Left lobe of liver (tissue), 2 donors: ENCODE measurements around the gene PLET1. TPM values are rescaled to one million over a fixed set of nuclear protein-coding genes. Genes with fewer than 3 reads are reported as not detected.
"Not testable (repeated sequence)": the region's sequence is repeated elsewhere in the genome, so short reads cannot be mapped to it uniquely, and the experiment has no call there.

Experiments used
- ATAC-seq: fragments of 200-7000 bp; cut with Tn5 transposase; one replicate; pipeline ENCODE4 v1.9.1; 2020; ENCODE audit warnings: mild to moderate bottlenecking, moderate library complexity
- DNase-seq: peaks from one replicate; pipeline ENCODE4 v3.0.0-alpha.2; 2020; ENCODE audit warnings: low spot score
- total RNA-seq: library from RNA; stranded (reverse); gene quantifications from one replicate; pipeline ENCODE4 v1.2.1, GENCODE V29; 2021
- donor health status: DM: no; HTN: no; CAD: no; lungs with moderate emphysema.
- donor health status: DM: no; HTN: yes; CAD: no.

PLET1 gene
- total RNA-seq, 1 donor from 2014 or later: not detected

DNA sequence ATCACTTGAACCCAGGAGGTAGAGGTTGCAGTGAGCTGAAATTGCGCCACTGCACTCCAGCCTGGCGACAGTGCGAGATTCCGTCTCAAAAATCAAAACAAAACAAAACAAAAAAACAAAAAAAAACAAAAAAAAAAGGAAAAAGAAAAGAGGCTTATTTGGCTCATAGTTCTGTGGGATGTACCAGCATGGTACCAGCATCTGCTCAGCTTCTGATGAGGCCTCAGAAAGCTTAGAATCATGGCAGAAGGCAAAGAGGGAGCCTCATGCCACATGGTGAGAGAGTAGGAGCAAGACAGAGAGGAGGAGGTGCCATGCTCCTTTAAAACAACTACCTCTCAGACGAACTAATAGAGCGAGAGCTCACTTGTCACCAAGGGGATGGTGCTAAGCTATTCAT lies 45.0 kb downstream of the PLET1 start:
- ATAC-seq (no peak), DNase-seq (no peak)

DNA sequence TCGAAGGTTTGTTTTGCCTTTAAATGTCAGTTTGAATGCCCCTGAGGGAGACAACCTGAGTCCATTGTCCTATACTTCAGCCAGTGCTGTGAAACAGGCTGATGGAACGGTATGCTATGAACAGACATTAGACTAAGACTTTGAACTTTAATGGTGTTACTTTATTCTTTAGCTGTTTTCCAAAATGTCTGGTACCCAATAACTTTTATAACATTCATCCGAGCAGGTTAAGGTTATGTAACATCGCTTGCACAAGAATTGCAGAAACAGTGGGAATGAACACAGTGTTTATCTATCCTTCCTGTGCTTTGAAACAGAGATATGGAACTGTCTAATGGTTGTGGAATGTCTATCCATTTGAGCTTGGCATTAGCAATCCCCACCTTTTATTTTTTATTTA lies 46.9 kb downstream of the PLET1 start:
- DNase-seq (no peak), ATAC-seq (peak; percentile 65)

GRCh38 chr11:112212710-112213109 lies 48.0 kb downstream of the PLET1 start:
- DNase-seq: no peak
- no peak for ATAC-seq

DNA sequence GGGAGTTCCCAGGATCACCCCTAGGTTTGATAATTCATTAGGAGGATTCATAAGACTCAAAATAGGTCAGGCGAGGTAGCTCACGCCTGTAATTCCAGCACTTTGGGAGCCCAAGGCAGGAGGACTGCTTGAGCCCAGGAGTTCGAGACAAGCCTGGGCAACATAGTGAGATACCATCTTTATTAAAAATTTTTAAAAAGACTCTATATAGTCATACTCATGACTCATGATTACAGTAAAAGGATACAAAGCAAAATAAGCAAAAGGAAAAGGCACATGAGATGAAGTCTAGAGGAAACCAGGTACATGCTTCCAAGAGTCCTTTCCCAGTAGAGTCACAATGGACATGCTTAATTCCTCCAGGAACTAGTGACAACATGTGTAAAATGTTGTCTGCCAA lies 48.4 kb downstream of the PLET1 start:
- no peak for ATAC-seq

DNA sequence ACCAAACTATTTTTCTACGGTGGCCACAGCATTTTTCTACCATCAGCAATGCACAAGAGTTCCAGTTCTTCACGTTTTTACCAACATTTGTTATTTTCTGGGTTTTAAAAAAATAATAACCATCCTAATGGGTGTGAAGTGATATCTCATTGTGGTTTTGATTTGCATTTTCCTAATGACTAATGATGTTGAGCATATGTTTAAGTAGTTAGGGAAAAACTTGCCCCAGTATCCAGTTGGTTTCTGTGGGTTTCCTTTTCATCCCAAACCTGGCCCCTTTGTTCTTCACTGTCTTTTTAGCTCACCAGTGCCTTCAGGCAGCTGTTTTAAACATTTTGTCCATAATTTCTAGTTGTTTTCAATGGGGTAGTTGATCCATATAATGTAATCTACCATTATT lies 49.1 kb downstream of the PLET1 start:
- ATAC-seq (no peak), DNase-seq (no peak)

More for the DNA sequence above, 48.4 kb downstream of the PLET1 start:
- no peak for DNase-seq

DNA sequence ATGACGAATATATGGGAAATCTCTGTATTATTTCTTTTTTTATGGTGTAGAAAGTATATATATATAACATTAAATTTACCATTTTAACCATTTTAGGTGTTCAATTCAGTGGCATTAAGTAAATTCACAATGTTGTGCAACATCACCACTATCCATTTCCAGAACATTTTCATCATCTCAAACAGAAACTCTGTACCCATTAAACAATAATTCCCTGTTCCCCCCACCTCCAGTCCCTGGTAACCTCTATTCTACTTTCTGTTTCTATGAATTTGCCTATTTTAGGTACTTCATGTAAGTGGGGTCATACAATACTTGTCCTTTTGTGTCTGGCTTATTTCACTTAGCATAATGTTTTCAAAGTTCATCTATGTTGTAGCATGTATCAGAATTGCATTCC lies 49.8 kb downstream of the PLET1 start:
- DNase-seq (no peak), ATAC-seq (peak; percentile 44)

DNA sequence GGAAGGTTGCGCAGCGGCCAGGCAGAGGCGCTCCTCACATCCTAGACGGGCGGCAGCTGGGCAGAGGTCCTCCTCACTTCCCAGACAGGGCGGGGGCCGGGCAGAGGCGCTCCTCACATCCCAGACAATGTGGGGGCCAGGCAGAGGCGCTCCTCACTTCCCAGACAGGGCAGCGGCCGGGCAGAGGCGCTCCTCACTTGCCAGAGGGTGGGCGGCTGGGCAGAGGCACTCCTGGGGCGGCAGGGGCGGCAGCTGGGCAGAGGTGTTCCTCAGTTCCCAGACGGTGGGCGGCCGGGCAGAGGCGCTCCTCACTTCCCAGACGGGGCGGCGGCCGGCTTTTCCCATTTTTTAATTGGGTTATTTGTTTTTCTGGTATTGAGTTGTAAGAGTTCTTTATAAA lies 54.6 kb downstream of the PLET1 start:
- no peak for ATAC-seq

GRCh38 chr11:112200252-112200651 lies 60.4 kb downstream of the PLET1 start:
- no peak for DNase-seq
- no peak for ATAC-seq

More for the DNA sequence above, 54.6 kb downstream of the PLET1 start:
- no peak for DNase-seq

DNA sequence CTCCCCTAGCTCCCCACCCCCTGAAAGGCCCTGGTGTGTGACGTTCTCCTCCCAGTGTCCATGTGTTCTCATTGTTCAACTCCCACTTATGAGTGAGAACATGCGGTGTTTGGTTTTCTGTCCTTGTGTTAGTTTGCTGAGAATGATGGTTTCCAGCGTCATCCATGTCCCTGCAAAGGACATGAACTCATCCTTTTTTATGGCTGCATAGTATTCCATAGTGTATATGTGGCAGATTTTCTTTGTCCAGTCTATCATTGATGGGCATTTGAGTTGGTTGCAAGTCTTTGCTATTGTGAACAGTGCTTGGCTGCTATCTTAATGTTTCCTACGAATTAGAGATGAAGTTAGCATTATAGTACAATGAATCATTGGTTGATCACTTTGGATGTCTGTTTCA lies 61.6 kb downstream of the PLET1 start:
- DNase-seq, ATAC-seq: not testable (repeated sequence)

Other genes with a start within 250 kb of the PLET1 start
- 9.3 TPM for gene DLAT, start 235.5 kb downstream of the PLET1 start, total RNA-seq
- gene PIH1D2, start 186.8 kb downstream of the PLET1 start, total RNA-seq: 0.91 TPM
- 5.6 TPM for gene NKAPD1, start 186.6 kb downstream of the PLET1 start, total RNA-seq
- 34.5 TPM for gene TIMM8B, start 174.1 kb downstream of the PLET1 start, total RNA-seq
- gene SDHD, start 174.0 kb downstream of the PLET1 start, total RNA-seq: 168 TPM
- gene IL18, start 96.8 kb downstream of the PLET1 start, total RNA-seq: 1.9 TPM
- not detected for gene TEX12, start 93.5 kb downstream of the PLET1 start, total RNA-seq
- 96.6 TPM for gene BCO2, start 85.3 kb downstream of the PLET1 start, total RNA-seq
- 41.1 TPM for gene PTS, start 34.4 kb downstream of the PLET1 start, total RNA-seq